Loucy (cell line): ENCODE data around the gene GMIP.

Experiments
- H2AFZ ChIP-seq: fragments of 200-600 bp; sonication (generic); 2 replicates; pipeline ENCODE4 v1.6.0; 2016; ENCODE audit warnings: antibody characterized with exemption, mild to moderate bottlenecking, low read length, moderate library complexity
- H3F3A ChIP-seq: fragments of 200-600 bp; 2 replicates; pipeline ENCODE4 v1.6.0; 2016; ENCODE audit warnings: antibody characterized with exemption, low read depth, mild to moderate bottlenecking
- H3K27me3 ChIP-seq: fragments of 200-600 bp; sonication (generic); 2 replicates; pipeline ENCODE4 v1.6.1; 2014; ENCODE audit warnings: low read length, mild to moderate bottlenecking; ENCODE audit not compliant: insufficient read depth, poor library complexity, severe bottlenecking
- H3K36me3 ChIP-seq: fragments of 200-600 bp; sonication (generic); 2 replicates; pipeline ENCODE4 v1.6.1; 2016; ENCODE audit warnings: low read length; ENCODE audit not compliant: insufficient read depth
- H3K4me1 ChIP-seq: fragments of 200-600 bp; sonication (generic); 2 replicates; pipeline ENCODE4 v1.5.1; 2014; ENCODE audit warnings: low read length, mild to moderate bottlenecking; ENCODE audit not compliant: insufficient read depth, poor library complexity, severe bottlenecking
- H3K4me2 ChIP-seq: fragments of 200-600 bp; sonication (generic); 2 replicates; pipeline ENCODE4 v1.6.0; 2014; ENCODE audit warnings: antibody characterized with exemption, low read length, low read depth, mild to moderate bottlenecking; ENCODE audit not compliant: poor library complexity, severe bottlenecking
- H3K4me3 ChIP-seq: fragments of 200-600 bp; sonication (generic); 2 replicates; pipeline ENCODE4 v1.5.1; 2014; ENCODE audit warnings: low read length, mild to moderate bottlenecking, mixed read lengths; ENCODE audit not compliant: poor library complexity, severe bottlenecking
- H3K79me2 ChIP-seq: fragments of 200-600 bp; sonication (generic); 2 replicates; pipeline ENCODE4 v1.6.1; 2014; ENCODE audit warnings: low read length; ENCODE audit not compliant: insufficient read depth
- H3K9ac ChIP-seq: fragments of 200-600 bp; sonication (generic); 2 replicates; pipeline ENCODE4 v1.6.0; 2014; ENCODE audit warnings: mild to moderate bottlenecking, low read depth, low read length, moderate library complexity; ENCODE audit not compliant: poor library complexity, severe bottlenecking
- H3K9me2 ChIP-seq: fragments of 200-600 bp; sonication (generic); replicated peaks from 2 replicates; pipeline ENCODE4 v1.6.1; 2016; ENCODE audit warnings: low read depth, low read length, mixed read lengths
- H3K9me3 ChIP-seq: fragments of 200-600 bp; sonication (generic); 2 replicates; pipeline ENCODE4 v1.6.1; 2014; ENCODE audit warnings: mild to moderate bottlenecking, antibody characterized with exemption, low read length, low read depth; ENCODE audit not compliant: insufficient read depth
- H4K20me1 ChIP-seq: fragments of 200-600 bp; sonication (generic); 2 replicates; pipeline ENCODE4 v1.6.0; 2014; ENCODE audit warnings: antibody characterized with exemption, low read length, mild to moderate bottlenecking; ENCODE audit not compliant: insufficient read depth, poor library complexity, severe bottlenecking
- CTCF ChIP-seq: fragments of 200-600 bp; sonication (generic); conservative IDR thresholded peaks from 2 replicates; pipeline ENCODE4 v1.5.1; 2014; ENCODE audit warnings: mild to moderate bottlenecking, antibody characterized with exemption, low read length
- EZH2phosphoT487 ChIP-seq: fragments of 200-600 bp; IDR thresholded peaks from 2 replicates; pipeline ENCODE4 v1.6.1; 2018; ENCODE audit warnings: antibody characterized with exemption, mild to moderate bottlenecking, moderate library complexity, borderline replicate concordance

Gene GMIP

GRCh38 chr19:19652482-19653295, 9.2 kb upstream of the GMIP start:
- H3K79me2 ChIP-seq: no peaks in the 10 kb centered on the region
- H3K4me3 ChIP-seq: no peak overlapping the region
- no peak overlapping the region for H3K4me2 ChIP-seq
- no peak overlapping the region for H3K9ac ChIP-seq
- H2AFZ ChIP-seq: no peak overlapping the region
- H4K20me1 ChIP-seq: no peaks in the 10 kb centered on the region
- H3K27me3 ChIP-seq: no peaks in the 10 kb centered on the region
- no peaks in the 10 kb centered on the region for H3F3A ChIP-seq
- H3K9me3 ChIP-seq: no peaks in the 10 kb centered on the region
- no peak for TF ChIP-seq CTCF
- no peak for TF ChIP-seq EZH2phosphoT487
- no peaks in the 10 kb centered on the region for H3K9me2 ChIP-seq
- no peaks in the 10 kb centered on the region for H3K4me1 ChIP-seq
- H3K36me3 ChIP-seq: peaks cover 71% of the 10 kb centered on the region; the same call in 1 of the 2 replicates

- H3K36me3 ChIP-seq: peaks cover 70% of the 10 kb centered on the region; the same call in 1 of the 2 replicates
- H3K4me1 ChIP-seq: no peaks in the 10 kb centered on the region
- no peaks in the 10 kb centered on the region for H3K9me2 ChIP-seq
- H3K9ac ChIP-seq: no peak overlapping the region
- H3K9me3 ChIP-seq: no peaks in the 10 kb centered on the region
- no peaks in the 10 kb centered on the region for H4K20me1 ChIP-seq
- no peak overlapping the region for H2AFZ ChIP-seq
- no peaks in the 10 kb centered on the region for H3K27me3 ChIP-seq
- no peak overlapping the region for H3K4me2 ChIP-seq
- TF ChIP-seq CTCF (no peak), EZH2phosphoT487 (no peak)
- no peaks in the 10 kb centered on the region for H3K79me2 ChIP-seq
- no peak overlapping the region for H3K4me3 ChIP-seq
- no peaks in the 10 kb centered on the region for H3F3A ChIP-seq
Measured at GRCh38 chr19:19651076-19651475, 7.6 kb upstream of the GMIP start.

GRCh38 chr19:19650331-19650730, 6.9 kb upstream of the GMIP start:
- Histone ChIP-seq H3K9me2 (no peaks in the 10 kb centered on the region), H3K79me2 (no peaks in the 10 kb centered on the region), H3K27me3 (no peaks in the 10 kb centered on the region), H3K4me1 (no peaks in the 10 kb centered on the region), H3K9me3 (no peaks in the 10 kb centered on the region), H3F3A (no peaks in the 10 kb centered on the region), H3K36me3 (peaks cover 69% of the 10 kb centered on the region; the same call in 1 of the 2 replicates), H3K4me2 (no peak overlapping the region), H3K9ac (no peak overlapping the region), H4K20me1 (no peaks in the 10 kb centered on the region), H2AFZ (no peak overlapping the region), H3K4me3 (no peak overlapping the region)
- no peak for TF ChIP-seq EZH2phosphoT487
- no peak for TF ChIP-seq CTCF
